Transverse colon (tissue), 4 donors: Measurements from ENCODE around the gene METTL24. TPM values are rescaled to one million over a fixed set of nuclear protein-coding genes. Genes with fewer than 3 reads are reported as not detected.

Experiments used
- DNase-seq: peaks from one replicate; pipeline ENCODE4 v3.0.0-alpha.2; 2019
- H3K27ac ChIP-seq, 4 donors: fragments of 200-600 bp; sonication (generic); 2 replicates each; pipeline ENCODE4 v1.5.1; 2016 to 2018; ENCODE audit warnings: inconsistent platforms in 4 of 4
- H3K27me3 ChIP-seq: fragments of 200-600 bp; sonication (generic); 2 replicates; pipeline ENCODE4 v1.5.1; 2017; ENCODE audit warnings: inconsistent platforms
- H3K36me3 ChIP-seq, 4 donors: fragments of 200-600 bp; sonication (generic); 2 replicates each; pipeline ENCODE4 v1.5.1; 2017 to 2019; ENCODE audit warnings: inconsistent platforms in 4 of 4
- H3K4me1 ChIP-seq, 4 donors: fragments of 200-600 bp; sonication (generic); 2 replicates each; pipeline ENCODE4 v1.5.1; 2017 to 2020; ENCODE audit warnings: inconsistent platforms in 4 of 4
- H3K4me3 ChIP-seq, 4 donors: fragments of 200-600 bp; sonication (generic); 1 replicate in 1 of 4; 2 replicates in 3 of 4; pipeline versions ENCODE4 v1.5.1 to v1.6.1; 2017 to 2019; ENCODE audit warnings: inconsistent platforms in 4 of 4
- H3K9me3 ChIP-seq, 2 donors: fragments of 200-600 bp; sonication (generic); 2 replicates each; pipeline ENCODE4 v1.5.1; 2017 to 2019; ENCODE audit warnings: inconsistent platforms in 2 of 2
- EP300 ChIP-seq: sonication (generic); formaldehyde crosslinking; IDR thresholded peaks from one replicate; pipeline ENCODE4 v1.6.1; 2017; ENCODE audit warnings: antibody characterized with exemption, low read depth
- POLR2A ChIP-seq: fragments of 450-650 bp; IDR thresholded peaks from one replicate; pipeline ENCODE4 v1.6.1; 2016; ENCODE audit warnings: antibody characterized with exemption, mild to moderate bottlenecking, moderate library complexity
- POLR2AphosphoS5 ChIP-seq, 3 donors: sonication (generic); formaldehyde crosslinking; IDR thresholded peaks; one replicate each; pipeline ENCODE4 v1.6.1; 2016; ENCODE audit warnings: antibody characterized with exemption in 3 of 3
- WGBS, 2 donors: methylation state at CpG; one replicate each; pipeline ENCODE4 v1.1.5; 2018; ENCODE audit warnings: low coverage in 1 of 2; 5-methylcytosine and 5-hydroxymethylcytosine counted together
- in situ Hi-C, 4 donors: fragments of 200-750 bp; cut with MboI; loops; one replicate each; pipeline versions ENCODE4 v1.15.0 to v1.15.1; 2017; ENCODE audit warnings: low sequenced_read_pairs in 3 of 4, low pct_ligation_motif_present in 1 of 4, low pct_unique_long_range_greater_than_20kb in 1 of 4
- intact Hi-C: fragments of 100-400 bp; cut with DNase I; formaldehyde crosslinking; loops from one replicate; pipeline ENCODE4 v1.15.1; 2023; ENCODE audit warnings: low total_unique reads
- total RNA-seq, 4 donors: library from RNA; depleted of rRNA; stranded (reverse); fragments of >200 nt; gene quantifications; one replicate each; pipeline ENCODE4 v1.1.0, GENCODE V29; 2016
- TF ChIP-seq, protein P1 (sequence below), 5 experiments: fragments of 200-600 bp in 3 of 5; fragments of 450-650 bp in 2 of 5; sonication (generic) in 3 of 5; IDR thresholded peaks; 1 replicate in 2 of 5; 2 replicates in 3 of 5; pipeline ENCODE4 v1.5.1; 2016 to 2017; ENCODE audit warnings: antibody characterized with exemption in 5 of 5, inconsistent platforms in 3 of 5, mild to moderate bottlenecking in 2 of 5, moderate library complexity in 1 of 5

METTL24 gene
- total RNA-seq, 4 donors from 2014 or later: 1.4 to 59.9 (median 14.7) TPM

DNA sequence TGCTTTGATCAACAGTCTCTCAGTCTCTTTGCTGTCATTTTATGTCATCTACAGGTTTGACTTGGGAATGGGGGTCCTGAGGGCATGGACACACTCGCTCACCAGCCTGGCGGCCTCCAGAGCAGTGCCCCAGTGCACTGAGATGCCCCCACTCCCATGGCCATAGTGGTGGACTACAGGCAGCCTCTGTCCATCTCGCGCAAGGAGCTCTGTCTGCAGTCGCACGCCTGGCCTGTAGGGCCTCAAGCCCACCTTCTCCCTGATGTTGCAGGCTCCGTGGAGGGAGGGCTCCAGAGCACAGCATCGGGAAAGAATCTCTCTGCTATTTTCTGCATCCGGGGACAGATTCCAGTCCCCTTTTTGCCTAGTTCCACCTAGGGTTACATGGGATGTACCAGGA lies 34.6 kb upstream of the METTL24 start:
- Histone ChIP-seq H3K4me1 (peaks cover 0 to 3% (median 0%) of the 10 kb centered on the region in 4 donors), H3K36me3 (no peaks in the 10 kb centered on the region), H3K4me3 (no peak overlapping the region), H3K27me3 (no peaks in the 10 kb centered on the region), H3K27ac (no peak overlapping the region), H3K9me3 (no peaks in the 10 kb centered on the region)
- in situ Hi-C loops (loop anchor here (10.0 to 25.0 kb wide), 7 partner anchors 218 to 698 kb away; partner anchors contain the start of genes WASF1 (in 2 of the 4), AK9 (in 1 of the 4) and FIG4 (in 1 of the 4)), intact Hi-C loops (no loop called here)
- no peak for DNase-seq
- TF ChIP-seq POLR2A (no peak), EP300 (no peak), POLR2AphosphoS5 (IDR thresholded peaks at IDR 0.05) (no peak)
- TF ChIP-seq, protein P1, sequence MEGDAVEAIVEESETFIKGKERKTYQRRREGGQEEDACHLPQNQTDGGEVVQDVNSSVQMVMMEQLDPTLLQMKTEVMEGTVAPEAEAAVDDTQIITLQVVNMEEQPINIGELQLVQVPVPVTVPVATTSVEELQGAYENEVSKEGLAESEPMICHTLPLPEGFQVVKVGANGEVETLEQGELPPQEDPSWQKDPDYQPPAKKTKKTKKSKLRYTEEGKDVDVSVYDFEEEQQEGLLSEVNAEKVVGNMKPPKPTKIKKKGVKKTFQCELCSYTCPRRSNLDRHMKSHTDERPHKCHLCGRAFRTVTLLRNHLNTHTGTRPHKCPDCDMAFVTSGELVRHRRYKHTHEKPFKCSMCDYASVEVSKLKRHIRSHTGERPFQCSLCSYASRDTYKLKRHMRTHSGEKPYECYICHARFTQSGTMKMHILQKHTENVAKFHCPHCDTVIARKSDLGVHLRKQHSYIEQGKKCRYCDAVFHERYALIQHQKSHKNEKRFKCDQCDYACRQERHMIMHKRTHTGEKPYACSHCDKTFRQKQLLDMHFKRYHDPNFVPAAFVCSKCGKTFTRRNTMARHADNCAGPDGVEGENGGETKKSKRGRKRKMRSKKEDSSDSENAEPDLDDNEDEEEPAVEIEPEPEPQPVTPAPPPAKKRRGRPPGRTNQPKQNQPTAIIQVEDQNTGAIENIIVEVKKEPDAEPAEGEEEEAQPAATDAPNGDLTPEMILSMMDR (IDR thresholded peaks at IDR 0.05): no peak
- WGBS, 2 donors: 92% methylated on average over 9 of the region's 9 CpGs; no CpG with 5 or more reads in 1 of the 2 donors

DNA sequence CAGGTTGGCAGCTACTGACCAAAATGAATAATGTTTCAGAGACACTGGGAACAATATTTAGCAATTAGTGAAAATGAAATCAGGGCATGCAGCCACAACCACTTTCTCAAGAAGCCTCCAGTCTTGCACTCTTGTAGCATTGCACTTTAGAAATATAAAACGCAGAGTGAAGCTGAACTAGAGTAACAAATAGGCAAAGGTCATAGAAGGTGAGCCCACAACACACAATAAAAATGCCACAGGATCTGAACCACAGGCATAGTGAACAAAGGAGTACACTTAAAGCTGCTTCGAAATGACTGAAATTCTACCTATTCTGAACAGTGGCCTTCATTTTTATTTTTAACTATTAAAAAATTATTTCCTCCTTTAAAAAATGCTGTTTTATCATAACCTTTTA lies 32.3 kb upstream of the METTL24 start:
- H3K27ac ChIP-seq: no peak overlapping the region

DNA sequence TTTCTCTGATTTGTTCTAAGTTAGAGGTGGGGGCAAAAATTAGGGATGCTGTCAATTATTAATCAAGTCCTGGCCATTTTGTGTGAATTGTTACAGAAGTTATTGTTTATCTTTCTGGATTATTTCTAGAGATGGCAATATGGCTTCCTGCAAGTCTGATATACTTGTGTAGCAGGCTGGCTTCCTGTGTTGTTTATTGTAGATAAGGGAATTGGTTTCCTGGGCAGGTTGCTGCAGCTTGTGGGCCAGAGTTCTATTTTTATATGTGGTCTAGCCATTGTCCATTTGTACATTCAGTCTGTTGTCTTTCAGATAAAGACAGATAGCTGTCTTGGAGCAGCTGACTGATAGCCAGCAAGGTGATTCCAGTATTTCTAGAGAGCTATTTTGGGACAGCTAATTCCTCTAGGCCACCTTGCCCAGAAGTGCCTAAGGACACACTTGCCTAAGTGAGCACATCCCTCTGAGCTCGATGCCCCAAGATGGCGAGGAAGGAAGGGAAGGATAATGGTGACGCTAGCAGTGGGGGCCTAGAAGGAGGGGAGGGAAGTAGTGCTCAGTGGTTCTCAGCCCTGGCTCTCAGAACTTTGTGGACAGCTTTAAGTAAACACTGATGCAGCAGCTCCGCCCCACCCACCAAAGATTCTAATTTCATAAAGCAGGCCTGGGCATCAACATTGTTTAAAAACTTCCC lies 31.7 kb upstream of the METTL24 start:
- Histone ChIP-seq H3K4me3 (no peak overlapping the region), H3K9me3 (no peaks in the 10 kb centered on the region), H3K27ac (no peak overlapping the region), H3K36me3 (no peaks in the 10 kb centered on the region), H3K4me1 (peaks cover 0 to 3% (median 0%) of the 10 kb centered on the region in 4 donors), H3K27me3 (no peaks in the 10 kb centered on the region)
- intact Hi-C loops (loop anchor here (2.0 kb wide), 1 partner anchor 211 kb away; the partner anchor contains the start of gene WASF1), in situ Hi-C loops (loop anchor here (10.0 to 25.0 kb wide), 7 partner anchors 215 to 695 kb away; partner anchors contain the start of genes WASF1 (in 2 of the 4), AK9 (in 1 of the 4) and FIG4 (in 1 of the 4))
- no peak for TF ChIP-seq EP300
- TF ChIP-seq POLR2AphosphoS5 (IDR thresholded peaks at IDR 0.05): no peak
- TF ChIP-seq, protein P1 (IDR thresholded peaks at IDR 0.05): no peak
- no peak for TF ChIP-seq POLR2A
- WGBS, 2 donors: 56 to 78% methylated on average over 3 to 4 of the region's 4 CpGs
- DNase-seq: no peak

More for the DNA sequence above, 32.3 kb upstream of the METTL24 start:
- in situ Hi-C loops: loop anchor here (10.0 to 25.0 kb wide), 7 partner anchors 216 to 696 kb away; partner anchors contain the start of genes WASF1 (in 2 of the 4), AK9 (in 1 of the 4) and FIG4 (in 1 of the 4)
- Histone ChIP-seq H3K9me3 (no peaks in the 10 kb centered on the region), H3K4me1 (peaks cover 0 to 3% (median 0%) of the 10 kb centered on the region in 4 donors), H3K36me3 (no peaks in the 10 kb centered on the region), H3K27me3 (no peaks in the 10 kb centered on the region), H3K4me3 (no peak overlapping the region)
- WGBS, 2 donors: 15 to 22% methylated on average over 2 of the region's 2 CpGs
- no peak for DNase-seq
- TF ChIP-seq POLR2AphosphoS5 (IDR thresholded peaks at IDR 0.05): no peak
- no peak for TF ChIP-seq EP300
- TF ChIP-seq, protein P1 (IDR thresholded peaks at IDR 0.05): no peak
- TF ChIP-seq POLR2A: no peak
- intact Hi-C loops: loop anchor here (2.0 kb wide), 1 partner anchor 212 kb away; the partner anchor contains the start of gene WASF1

DNA sequence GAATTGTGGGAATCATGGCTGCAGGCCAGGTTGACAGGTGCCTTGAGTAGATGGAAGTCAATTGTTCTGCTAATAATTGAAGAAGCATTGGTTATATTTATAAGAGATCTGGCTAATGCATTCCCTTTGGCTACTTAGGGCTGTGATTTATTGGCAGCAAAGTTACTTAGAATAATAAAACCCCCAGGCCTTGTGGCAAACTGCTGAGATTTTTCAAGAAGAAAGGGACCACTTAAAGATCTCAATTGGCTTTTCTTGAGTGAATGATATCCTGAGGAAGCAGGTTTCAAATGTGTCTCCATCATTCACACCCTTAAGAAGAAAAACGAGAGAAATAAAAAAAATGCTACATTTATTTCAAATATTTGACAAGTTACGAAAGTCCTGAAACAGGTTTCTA lies 29.8 kb upstream of the METTL24 start:
- no peak overlapping the region for H3K4me3 ChIP-seq
- no peaks in the 10 kb centered on the region for H3K36me3 ChIP-seq
- peaks cover 0 to 3% (median 0%) of the 10 kb centered on the region in 4 donors for H3K4me1 ChIP-seq
- no peak for TF ChIP-seq POLR2AphosphoS5 (IDR thresholded peaks at IDR 0.05)
- TF ChIP-seq POLR2A: no peak
- no peaks in the 10 kb centered on the region for H3K9me3 ChIP-seq
- H3K27me3 ChIP-seq: no peaks in the 10 kb centered on the region
- DNase-seq: no peak
- H3K27ac ChIP-seq: no peak overlapping the region
- intact Hi-C loops (loop anchor here (2.0 kb wide), 1 partner anchor 45 kb away; no protein-coding TSS in a partner anchor), in situ Hi-C loops (loop anchor here in 3 of 4 donors (25.0 kb wide), 4 partner anchors 226 to 676 kb away; no protein-coding TSS in a partner anchor)
- 76 to 83% methylated on average over 2 of the region's 2 CpGs for WGBS, 2 donors
